ENCODE data around the gene UQCC2.

UQCC2 gene

GRCh38 chr6:33683576-33684427 lies 27.7 kb downstream of the UQCC2 start:
- Histone ChIP-seq H3K4me1 (ENCODE audit: insufficient read depth, low read length) (no peaks in the 10 kb centered on the region), H3K27me3 (ENCODE audit: insufficient read depth, low read length) (no peaks in the 10 kb centered on the region), H3K4me3 (ENCODE audit: low read length) (no peak overlapping the region), H3K36me3 (ENCODE audit: insufficient read depth, low read depth, low read length) (peaks cover 74% of the 10 kb centered on the region), H3K9ac (ENCODE audit: low read depth, low read length) (no peak overlapping the region), H3K27ac (ENCODE audit: low read length) (no peak overlapping the region), H3K9me3 (ENCODE audit: insufficient read depth, low read depth, low read length) (no peaks in the 10 kb centered on the region)

GRCh38 chr6:33683051-33683571 lies 28.4 kb downstream of the UQCC2 start:
- no peak overlapping the region for H3K4me3 ChIP-seq (ENCODE audit: low read length)
- H3K27ac ChIP-seq (ENCODE audit: low read length) = no peak overlapping the region
- no peak overlapping the region for H3K9ac ChIP-seq (ENCODE audit: low read depth, low read length)
- no peaks in the 10 kb centered on the region for H3K9me3 ChIP-seq (ENCODE audit: insufficient read depth, low read depth, low read length)
- H3K27me3 ChIP-seq (ENCODE audit: insufficient read depth, low read length) = no peaks in the 10 kb centered on the region
- no peaks in the 10 kb centered on the region for H3K4me1 ChIP-seq (ENCODE audit: insufficient read depth, low read length)
- H3K36me3 ChIP-seq (ENCODE audit: insufficient read depth, low read depth, low read length) = peaks cover 74% of the 10 kb centered on the region

GRCh38 chr6:33682341-33682740 lies 29.2 kb downstream of the UQCC2 start:
- Histone ChIP-seq H3K4me3 (ENCODE audit: low read length) (no peak overlapping the region), H3K27me3 (ENCODE audit: insufficient read depth, low read length) (no peaks in the 10 kb centered on the region), H3K9ac (ENCODE audit: low read depth, low read length) (no peak overlapping the region), H3K36me3 (ENCODE audit: insufficient read depth, low read depth, low read length) (peaks cover 74% of the 10 kb centered on the region), H3K27ac (ENCODE audit: low read length) (no peak overlapping the region), H3K4me1 (ENCODE audit: insufficient read depth, low read length) (no peaks in the 10 kb centered on the region), H3K9me3 (ENCODE audit: insufficient read depth, low read depth, low read length) (no peaks in the 10 kb centered on the region)

GRCh38 chr6:33679761-33680160 lies 31.7 kb downstream of the UQCC2 start:
- H3K4me1 ChIP-seq (ENCODE audit: insufficient read depth, low read length) = no peaks in the 10 kb centered on the region

GRCh38 chr6:33678932-33679490 lies 32.5 kb downstream of the UQCC2 start:
- no peaks in the 10 kb centered on the region for H3K9me3 ChIP-seq (ENCODE audit: insufficient read depth, low read depth, low read length)
- no peak overlapping the region for H3K9ac ChIP-seq (ENCODE audit: low read depth, low read length)
- H3K27me3 ChIP-seq (ENCODE audit: insufficient read depth, low read length) = no peaks in the 10 kb centered on the region
- H3K4me3 ChIP-seq (ENCODE audit: low read length) = no peak overlapping the region
- no peaks in the 10 kb centered on the region for H3K4me1 ChIP-seq (ENCODE audit: insufficient read depth, low read length)
- peaks cover 70% of the 10 kb centered on the region for H3K36me3 ChIP-seq (ENCODE audit: insufficient read depth, low read depth, low read length)
- H3K27ac ChIP-seq (ENCODE audit: low read length) = no peak overlapping the region

More at GRCh38 chr6:33679761-33680160, 31.7 kb downstream of the UQCC2 start:
- Histone ChIP-seq H3K36me3 (ENCODE audit: insufficient read depth, low read depth, low read length) (peaks cover 68% of the 10 kb centered on the region), H3K27ac (ENCODE audit: low read length) (no peak overlapping the region), H3K9ac (ENCODE audit: low read depth, low read length) (no peak overlapping the region), H3K9me3 (ENCODE audit: insufficient read depth, low read depth, low read length) (no peaks in the 10 kb centered on the region), H3K4me3 (ENCODE audit: low read length) (no peak overlapping the region), H3K27me3 (ENCODE audit: insufficient read depth, low read length) (no peaks in the 10 kb centered on the region)

- Histone ChIP-seq H3K4me1 (ENCODE audit: insufficient read depth, low read length) (no peaks in the 10 kb centered on the region), H3K9ac (ENCODE audit: low read depth, low read length) (no peak overlapping the region), H3K36me3 (ENCODE audit: insufficient read depth, low read depth, low read length) (peaks cover 75% of the 10 kb centered on the region), H3K9me3 (ENCODE audit: insufficient read depth, low read depth, low read length) (no peaks in the 10 kb centered on the region), H3K27ac (ENCODE audit: low read length) (no peak overlapping the region), H3K4me3 (ENCODE audit: low read length) (no peak overlapping the region), H3K27me3 (ENCODE audit: insufficient read depth, low read length) (no peaks in the 10 kb centered on the region)
Observed at GRCh38 chr6:33678233-33678931, 33.1 kb downstream of the UQCC2 start.

GRCh38 chr6:33677689-33678088 lies 33.8 kb downstream of the UQCC2 start:
- H3K36me3 ChIP-seq (ENCODE audit: insufficient read depth, low read depth, low read length) = peaks cover 71% of the 10 kb centered on the region
- H3K27me3 ChIP-seq (ENCODE audit: insufficient read depth, low read length) = no peaks in the 10 kb centered on the region
- H3K9ac ChIP-seq (ENCODE audit: low read depth, low read length) = no peak overlapping the region
- no peak overlapping the region for H3K27ac ChIP-seq (ENCODE audit: low read length)
- H3K4me3 ChIP-seq (ENCODE audit: low read length) = no peak overlapping the region
- no peaks in the 10 kb centered on the region for H3K9me3 ChIP-seq (ENCODE audit: insufficient read depth, low read depth, low read length)
- H3K4me1 ChIP-seq (ENCODE audit: insufficient read depth, low read length) = no peaks in the 10 kb centered on the region

GRCh38 chr6:33677143-33677660 lies 34.3 kb downstream of the UQCC2 start:
- H3K4me1 ChIP-seq (ENCODE audit: insufficient read depth, low read length) = no peaks in the 10 kb centered on the region
- no peaks in the 10 kb centered on the region for H3K9me3 ChIP-seq (ENCODE audit: insufficient read depth, low read depth, low read length)
- H3K9ac ChIP-seq (ENCODE audit: low read depth, low read length) = no peak overlapping the region
- no peak overlapping the region for H3K4me3 ChIP-seq (ENCODE audit: low read length)
- peaks cover 66% of the 10 kb centered on the region for H3K36me3 ChIP-seq (ENCODE audit: insufficient read depth, low read depth, low read length)
- no peaks in the 10 kb centered on the region for H3K27me3 ChIP-seq (ENCODE audit: insufficient read depth, low read length)
- no peak overlapping the region for H3K27ac ChIP-seq (ENCODE audit: low read length)

GRCh38 chr6:33676416-33677142 lies 34.9 kb downstream of the UQCC2 start:
- no peak overlapping the region for H3K9ac ChIP-seq (ENCODE audit: low read depth, low read length)
- no peaks in the 10 kb centered on the region for H3K9me3 ChIP-seq (ENCODE audit: insufficient read depth, low read depth, low read length)
- peaks cover 64% of the 10 kb centered on the region for H3K36me3 ChIP-seq (ENCODE audit: insufficient read depth, low read depth, low read length)
- no peak overlapping the region for H3K4me3 ChIP-seq (ENCODE audit: low read length)
- H3K4me1 ChIP-seq (ENCODE audit: insufficient read depth, low read length) = no peaks in the 10 kb centered on the region
- H3K27ac ChIP-seq (ENCODE audit: low read length) = no peak overlapping the region
- H3K27me3 ChIP-seq (ENCODE audit: insufficient read depth, low read length) = no peaks in the 10 kb centered on the region

- H3K36me3 ChIP-seq (ENCODE audit: insufficient read depth, low read depth, low read length) = peaks cover 58% of the 10 kb centered on the region
- H3K4me3 ChIP-seq (ENCODE audit: low read length) = no peak overlapping the region
- H3K9ac ChIP-seq (ENCODE audit: low read depth, low read length) = no peak overlapping the region
- H3K27ac ChIP-seq (ENCODE audit: low read length) = no peak overlapping the region
- H3K9me3 ChIP-seq (ENCODE audit: insufficient read depth, low read depth, low read length) = no peaks in the 10 kb centered on the region
- H3K27me3 ChIP-seq (ENCODE audit: insufficient read depth, low read length) = no peaks in the 10 kb centered on the region
- H3K4me1 ChIP-seq (ENCODE audit: insufficient read depth, low read length) = no peaks in the 10 kb centered on the region
Observed at GRCh38 chr6:33675968-33676367, 35.5 kb downstream of the UQCC2 start.

GRCh38 chr6:33673851-33674250 lies 37.6 kb downstream of the UQCC2 start:
- H3K9ac ChIP-seq (ENCODE audit: low read depth, low read length) = no peak overlapping the region
- H3K9me3 ChIP-seq (ENCODE audit: insufficient read depth, low read depth, low read length) = no peaks in the 10 kb centered on the region
- H3K4me3 ChIP-seq (ENCODE audit: low read length) = no peak overlapping the region
- no peaks in the 10 kb centered on the region for H3K27me3 ChIP-seq (ENCODE audit: insufficient read depth, low read length)
- no peak overlapping the region for H3K27ac ChIP-seq (ENCODE audit: low read length)
- H3K4me1 ChIP-seq (ENCODE audit: insufficient read depth, low read length) = no peaks in the 10 kb centered on the region
- peaks cover 55% of the 10 kb centered on the region for H3K36me3 ChIP-seq (ENCODE audit: insufficient read depth, low read depth, low read length)

All from iPS-20b (cell line).